Measurements from ENCODE around the gene SPTLC3.

SPTLC3 gene

DNA sequence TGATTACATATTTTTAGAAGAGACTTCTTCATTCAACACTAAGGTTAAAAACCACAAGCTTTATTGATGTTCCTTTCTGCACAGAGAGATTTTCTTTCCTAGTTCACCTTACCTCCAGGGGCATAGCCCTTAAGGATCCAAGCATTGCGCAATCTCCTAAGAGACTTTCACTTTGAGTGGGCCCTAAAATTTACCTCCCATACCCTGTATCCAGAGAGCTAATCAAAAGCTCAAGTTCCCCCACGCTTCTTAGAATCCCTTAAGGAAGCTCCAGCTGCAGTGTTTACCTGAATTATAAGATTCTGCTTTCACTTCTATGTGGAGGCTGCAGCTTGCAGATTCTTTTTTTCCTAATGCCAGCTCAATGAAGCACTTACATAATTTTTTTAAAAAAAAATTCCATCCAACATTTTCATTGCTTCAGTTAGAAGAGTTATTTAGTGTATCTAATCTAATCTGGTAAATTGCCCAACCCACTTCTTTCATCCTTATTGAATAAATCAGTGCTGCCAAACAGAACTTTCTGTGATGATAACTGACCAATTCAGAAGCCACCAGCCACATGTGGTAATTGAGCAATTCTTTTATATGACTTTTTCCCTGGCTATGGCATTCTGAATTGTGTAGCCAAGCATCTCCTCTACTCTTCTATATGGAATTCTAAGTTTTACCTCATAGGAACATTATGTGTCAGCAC lies 24.6 kb upstream of the SPTLC3 start:
- H3K4me3 ChIP-seq (ENCODE audit: low read depth, low read length) = no peak overlapping the region

DNA sequence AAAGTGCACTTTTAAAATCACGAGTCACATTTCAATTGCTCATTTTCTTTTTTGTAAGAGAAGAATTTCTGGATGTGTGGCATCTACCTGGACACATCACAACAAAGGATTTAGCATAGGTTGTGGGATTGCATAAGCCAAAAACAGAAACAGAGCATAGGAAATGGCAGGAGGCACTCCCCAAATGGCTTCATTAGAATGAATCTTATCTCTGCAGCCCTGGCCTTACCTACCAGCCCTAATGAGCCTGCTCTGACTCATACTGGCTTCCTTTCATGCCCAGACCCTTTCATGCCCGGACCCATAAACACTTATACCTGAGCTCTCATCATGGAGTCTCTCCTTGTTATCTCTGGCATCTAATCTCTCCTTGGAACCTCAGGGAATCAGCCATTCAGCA lies 23.9 kb upstream of the SPTLC3 start:
- no peak overlapping the region for H3K4me3 ChIP-seq (ENCODE audit: low read depth, low read length)

DNA sequence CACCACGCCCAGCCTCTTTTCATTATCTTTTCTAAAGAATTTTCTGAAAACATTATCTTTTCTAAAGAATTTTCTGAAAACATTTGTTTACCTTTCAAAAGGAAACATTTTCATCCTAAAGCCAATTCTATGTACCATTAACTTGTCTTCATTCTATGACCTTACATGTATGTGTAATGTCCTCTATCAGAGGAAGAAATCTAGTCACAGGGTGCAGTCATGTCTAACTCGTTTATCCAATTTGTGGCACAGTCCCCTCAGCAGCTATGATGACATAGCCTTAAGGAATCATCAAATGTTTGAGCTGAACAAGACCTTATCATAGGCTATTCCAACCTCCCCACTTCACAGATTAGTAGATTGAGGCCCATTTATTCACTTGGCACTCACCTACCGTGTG lies 21.5 kb upstream of the SPTLC3 start:
- H3K4me3 ChIP-seq (ENCODE audit: low read depth, low read length) = no peak overlapping the region

DNA sequence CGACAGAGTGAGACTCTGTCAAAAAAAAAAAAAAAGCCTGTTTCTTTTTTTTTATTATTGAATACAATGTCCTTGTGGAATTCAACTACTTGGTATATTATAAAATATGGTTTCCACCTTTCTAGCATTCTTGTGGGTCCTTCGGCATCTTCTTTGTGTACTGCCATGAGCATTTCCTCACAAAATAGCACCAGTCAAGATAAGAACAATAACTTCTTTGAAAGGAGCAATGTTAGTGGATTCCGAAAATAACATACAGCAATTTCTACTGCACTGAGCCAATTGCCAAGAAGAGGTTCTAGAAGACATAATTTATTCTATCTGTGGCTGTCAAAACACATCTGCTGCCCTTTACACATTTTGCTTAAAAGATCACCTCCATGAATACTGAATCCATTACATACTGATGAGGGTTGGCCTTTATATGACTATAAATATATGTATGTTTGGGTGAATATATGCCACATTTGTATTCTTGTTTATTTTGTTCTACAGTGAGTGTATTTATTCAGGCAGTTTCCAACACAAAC lies 19.1 kb upstream of the SPTLC3 start:
- no peak overlapping the region for H3K4me3 ChIP-seq (ENCODE audit: low read depth, low read length)

DNA sequence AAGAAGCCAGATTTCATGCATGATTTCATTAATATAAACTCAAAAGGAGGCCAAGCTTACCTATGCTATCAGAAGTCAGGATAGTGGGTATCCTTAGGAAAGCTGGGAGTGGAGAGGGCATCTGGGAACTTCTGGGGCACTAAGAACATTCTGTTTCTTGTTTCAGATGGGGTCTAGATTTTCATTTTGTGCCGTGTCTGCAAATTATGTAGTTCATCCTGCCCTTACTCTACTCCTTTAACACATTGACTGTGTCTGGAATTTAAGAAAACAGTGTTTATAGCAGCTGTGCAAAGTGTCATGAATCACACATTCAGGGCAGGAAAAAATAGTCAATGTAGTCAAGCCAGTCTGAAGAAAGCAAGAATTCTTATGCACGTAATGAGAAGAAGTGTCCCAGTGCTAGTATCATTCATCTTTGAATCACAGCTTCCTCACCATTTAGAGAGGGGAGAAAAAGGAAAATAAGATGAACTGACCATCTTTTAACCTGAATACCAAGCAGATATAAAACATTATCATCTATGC lies 11.6 kb upstream of the SPTLC3 start:
- H3K4me3 ChIP-seq (ENCODE audit: low read depth, low read length) = no peak overlapping the region

DNA sequence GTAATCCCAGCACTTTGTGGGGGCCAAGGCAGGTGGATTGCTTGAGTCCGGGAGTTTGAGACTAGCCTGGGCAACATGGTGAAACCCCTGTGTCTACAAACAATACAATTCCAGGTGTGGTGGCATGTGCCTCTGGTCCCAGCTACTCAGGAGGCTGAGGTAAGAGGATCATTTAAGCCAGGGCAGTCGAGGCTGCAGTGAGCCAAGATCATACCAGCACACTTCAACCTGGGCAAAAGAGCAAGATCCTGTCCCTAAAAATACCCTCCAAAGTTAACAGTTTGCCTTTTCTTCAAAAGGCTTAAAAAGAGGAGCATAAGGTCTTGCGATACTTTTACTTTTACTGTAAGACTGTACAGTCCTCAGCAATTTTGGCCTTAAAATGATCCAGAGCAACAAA lies 10.7 kb upstream of the SPTLC3 start:
- no peak overlapping the region for H3K4me3 ChIP-seq (ENCODE audit: low read depth, low read length)

DNA sequence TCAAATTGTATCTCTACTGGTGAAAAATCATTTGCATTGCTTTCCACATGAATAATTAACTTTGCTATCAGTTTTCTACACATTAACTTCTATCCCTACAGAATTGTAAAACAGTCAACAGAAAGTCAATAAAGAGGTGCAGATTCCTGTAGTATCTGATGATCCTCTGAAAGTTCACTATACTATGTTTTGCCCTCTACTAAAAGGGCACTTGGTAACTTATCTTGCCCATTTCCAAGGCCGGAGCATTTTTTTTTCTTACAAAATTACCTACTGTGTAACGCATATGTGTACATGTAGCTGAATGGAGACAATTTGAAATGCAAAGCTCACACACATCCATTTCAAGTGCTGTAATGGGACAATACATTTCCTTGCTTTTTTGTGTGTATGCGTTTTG lies 9.6 kb upstream of the SPTLC3 start:
- H3K4me3 ChIP-seq (ENCODE audit: low read depth, low read length) = no peak overlapping the region

DNA sequence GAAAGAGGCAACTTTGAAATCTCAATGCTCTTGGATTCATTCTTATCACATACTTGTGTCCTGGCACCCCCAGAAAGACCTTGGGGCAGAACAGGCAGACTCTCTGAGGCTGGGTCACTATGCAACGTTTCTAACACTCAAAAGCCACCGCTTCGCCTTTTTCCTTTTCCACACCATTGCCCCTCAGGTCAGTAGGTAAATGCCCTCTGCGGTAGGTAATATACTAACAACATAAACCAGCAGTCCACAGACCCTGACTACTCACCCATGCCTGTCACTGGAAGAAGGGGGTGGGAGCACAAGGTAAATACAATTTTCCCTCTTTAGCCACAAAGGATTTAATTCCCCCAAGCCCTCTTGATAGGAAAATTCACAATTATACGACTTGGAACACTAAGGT lies 6.5 kb upstream of the SPTLC3 start:
- H3K4me3 ChIP-seq (ENCODE audit: low read depth, low read length) = no peak overlapping the region

DNA sequence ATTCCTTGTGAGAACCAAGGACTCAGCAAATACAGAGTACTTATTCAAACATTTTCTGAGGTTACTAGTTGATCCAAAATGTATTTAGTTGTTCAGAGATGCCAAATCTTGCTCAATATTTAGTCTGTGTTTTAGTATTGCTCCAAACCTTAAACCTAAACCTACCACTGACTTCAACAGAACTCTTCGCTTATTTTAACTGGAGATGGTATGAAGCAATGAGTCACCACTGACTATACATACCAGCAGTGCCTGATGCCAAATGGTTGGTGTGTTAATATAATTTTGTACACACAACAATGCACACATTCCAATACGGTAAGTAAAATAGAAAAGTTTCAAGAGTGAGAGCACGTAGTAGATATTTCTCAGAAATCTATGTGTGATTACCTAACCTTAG lies 1.9 kb upstream of the SPTLC3 start:
- no peak overlapping the region for H3K4me3 ChIP-seq (ENCODE audit: low read depth, low read length)

DNA sequence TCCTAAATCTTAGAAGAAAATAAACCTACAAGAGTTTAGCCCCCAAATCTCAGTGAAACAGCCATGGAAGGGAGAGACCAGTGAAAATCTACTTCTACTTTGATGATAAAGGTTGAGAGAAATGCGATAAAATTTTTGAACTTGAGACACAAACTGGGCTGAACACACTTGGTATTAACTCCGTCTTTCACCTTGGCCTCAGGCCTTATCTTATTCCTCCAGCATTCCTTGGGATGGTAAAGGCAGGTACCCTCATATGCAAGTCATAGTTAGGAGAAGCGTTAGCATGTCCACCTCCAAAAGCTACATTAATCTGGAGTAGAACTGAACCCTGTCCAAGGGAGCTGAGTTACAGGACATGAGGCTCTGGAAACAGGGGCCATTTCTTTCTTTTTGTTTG lies 1.2 kb upstream of the SPTLC3 start:
- H3K4me3 ChIP-seq (ENCODE audit: low read depth, low read length) = no peak overlapping the region

DNA sequence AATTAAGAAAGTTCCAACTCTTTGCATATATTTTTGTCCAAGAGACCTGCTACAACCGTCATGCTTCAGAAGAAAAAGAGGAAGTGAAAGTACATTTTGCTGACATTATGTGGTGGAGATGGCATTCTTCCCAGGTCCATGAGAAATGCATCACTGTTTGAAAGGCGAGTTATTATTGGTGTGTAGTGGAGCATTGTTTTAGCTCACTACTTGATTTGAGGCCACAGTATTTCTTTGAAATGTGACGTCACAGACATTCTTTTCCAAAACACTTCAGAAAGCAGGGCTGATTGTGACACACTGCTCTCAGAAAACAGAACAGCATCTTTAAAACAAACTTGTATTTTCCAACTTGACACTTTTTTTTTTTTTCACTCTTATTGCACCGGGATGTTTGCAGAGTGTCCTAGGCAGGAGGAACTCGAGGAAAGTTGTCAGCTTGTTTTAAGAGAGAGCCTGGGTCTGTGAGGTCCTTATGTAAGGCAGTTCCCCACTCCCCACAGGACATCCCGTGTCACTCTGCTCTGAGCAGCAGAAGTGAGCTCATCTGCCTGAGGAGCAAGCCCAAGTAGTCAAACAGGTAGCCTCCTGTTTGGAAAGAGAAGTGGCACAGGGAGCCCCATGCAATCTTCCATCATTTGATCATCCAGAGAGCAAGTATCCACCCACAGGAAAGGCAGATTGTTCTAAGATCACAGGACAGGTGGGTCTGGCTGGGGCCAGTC lies 1.1 kb downstream of the SPTLC3 start:
- H3K4me3 ChIP-seq (ENCODE audit: low read depth, low read length) = no peak overlapping the region

DNA sequence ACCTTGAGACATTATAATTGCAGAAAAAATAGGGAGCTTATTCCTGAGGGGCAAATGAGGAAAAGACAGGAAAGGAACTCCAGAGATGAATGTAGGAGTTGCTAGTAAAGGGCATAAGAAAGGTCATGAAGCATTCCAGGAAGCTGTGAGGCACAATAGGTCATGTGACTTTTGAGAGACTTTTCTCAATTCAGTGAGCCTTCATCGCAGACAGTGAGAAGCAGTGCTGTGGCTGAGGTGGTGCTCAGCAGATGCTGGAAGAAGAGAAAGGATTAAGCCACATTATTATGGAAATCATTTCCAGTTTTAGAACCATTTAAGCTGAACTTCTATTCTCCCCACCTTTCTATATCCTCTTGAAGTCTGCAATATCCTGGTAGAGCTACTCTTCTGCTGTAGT lies 4.1 kb downstream of the SPTLC3 start:
- no peak overlapping the region for H3K4me3 ChIP-seq (ENCODE audit: low read depth, low read length)

DNA sequence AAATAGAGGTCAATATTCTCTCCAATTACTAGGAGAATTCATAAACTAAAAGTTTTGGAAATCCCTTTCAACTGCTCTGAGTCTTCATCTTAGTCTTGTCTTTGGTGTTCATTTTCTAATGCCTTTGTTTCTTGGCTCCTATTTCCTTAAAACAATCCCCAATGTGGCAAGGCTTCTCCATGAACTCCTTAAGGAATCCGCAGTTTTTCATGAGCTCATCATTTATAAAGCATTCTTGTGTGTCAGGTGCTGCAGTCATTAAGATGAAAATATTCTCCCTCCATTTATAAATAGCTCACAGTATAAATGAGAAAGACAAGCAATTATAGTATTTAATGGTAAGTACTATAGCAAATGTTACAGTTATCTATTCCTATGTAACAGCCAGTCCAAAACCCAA lies 4.6 kb downstream of the SPTLC3 start:
- H3K4me3 ChIP-seq (ENCODE audit: low read depth, low read length) = no peak overlapping the region

DNA sequence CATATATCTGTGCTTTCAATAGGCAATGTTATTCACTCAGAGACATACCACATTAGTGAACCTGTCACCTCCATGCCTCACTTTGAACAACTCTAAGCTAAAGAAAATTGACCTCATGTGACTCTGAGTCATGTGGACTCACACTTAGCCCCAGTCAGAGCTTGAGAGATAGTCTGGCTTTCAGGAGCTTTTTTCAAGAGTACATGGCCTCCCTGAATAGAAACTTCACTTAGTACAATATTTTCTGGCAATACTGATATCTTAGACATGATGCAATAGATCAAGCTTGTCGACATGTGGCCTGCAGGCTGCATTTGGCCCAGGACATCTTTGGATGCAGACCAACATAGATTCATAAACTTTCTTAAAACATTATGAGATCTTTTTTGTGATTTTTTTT lies 8.5 kb downstream of the SPTLC3 start:
- H3K4me3 ChIP-seq (ENCODE audit: low read depth, low read length) = no peak overlapping the region

DNA sequence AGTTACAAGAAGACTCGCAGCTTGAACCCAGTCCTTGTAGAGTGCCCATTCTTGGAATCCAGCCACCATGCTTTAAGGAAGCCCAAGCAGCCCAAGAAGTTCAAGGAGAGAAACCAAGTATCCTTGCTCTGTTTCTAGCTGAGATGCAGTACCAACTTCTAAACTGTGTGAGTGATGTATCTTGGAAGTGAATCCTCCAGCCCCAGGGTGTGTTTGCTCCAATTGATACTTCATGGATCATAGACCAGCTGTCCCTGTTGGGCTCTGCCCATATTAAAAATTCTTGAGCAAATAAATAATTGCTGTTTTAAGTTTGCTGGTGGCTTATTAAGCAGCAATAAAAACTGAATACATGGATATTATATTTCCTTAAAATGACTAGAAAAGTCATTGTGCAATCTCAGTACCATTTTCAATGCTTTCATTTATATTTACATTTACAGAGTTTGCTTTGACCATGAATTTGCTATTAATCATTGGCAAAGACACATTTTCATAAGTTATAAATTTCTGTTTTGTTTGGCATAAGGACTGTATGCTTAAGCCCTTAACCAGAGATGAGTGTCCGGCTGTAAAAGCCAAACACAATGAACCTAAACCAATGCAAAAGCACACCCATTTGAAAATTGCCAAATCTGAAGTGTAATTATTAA lies 9.2 kb downstream of the SPTLC3 start:
- no peak overlapping the region for H3K4me3 ChIP-seq (ENCODE audit: low read depth, low read length)

DNA sequence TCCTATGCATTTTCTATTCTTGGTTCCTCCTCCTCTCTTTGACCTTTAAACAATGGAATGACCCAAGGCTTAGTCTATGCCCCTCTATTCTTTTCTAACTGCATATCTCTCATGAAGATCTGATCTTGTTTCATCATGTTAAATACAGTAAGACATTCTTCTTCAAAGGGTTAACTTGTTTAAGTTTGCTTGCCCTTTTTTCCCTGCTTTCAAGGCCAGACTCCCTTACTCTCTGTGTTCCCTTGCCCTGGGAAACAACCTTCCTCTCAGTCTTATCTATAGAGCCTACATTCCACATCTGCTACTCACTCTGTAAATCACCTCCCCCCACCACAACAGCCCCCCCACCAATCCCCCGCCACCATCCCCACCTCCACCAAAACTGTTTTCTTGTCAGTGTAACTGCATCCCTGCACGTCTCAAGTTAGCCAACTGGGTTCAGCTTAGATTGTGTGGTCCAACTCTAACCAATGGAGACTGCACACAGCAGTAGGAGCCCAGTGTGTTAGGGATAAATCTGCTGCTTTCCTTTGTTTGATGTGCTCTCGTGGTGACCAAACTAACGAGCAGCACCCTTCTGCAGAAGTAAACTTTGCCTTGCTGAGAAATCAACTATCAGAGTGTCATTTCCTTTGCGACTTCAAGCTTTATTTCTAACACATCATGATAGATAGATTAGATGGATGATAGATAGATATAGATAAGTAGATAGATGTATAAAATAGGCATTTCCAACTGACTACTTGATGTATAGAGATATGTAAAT lies 12.6 kb downstream of the SPTLC3 start:
- H3K4me3 ChIP-seq (ENCODE audit: low read depth, low read length) = no peak overlapping the region

DNA sequence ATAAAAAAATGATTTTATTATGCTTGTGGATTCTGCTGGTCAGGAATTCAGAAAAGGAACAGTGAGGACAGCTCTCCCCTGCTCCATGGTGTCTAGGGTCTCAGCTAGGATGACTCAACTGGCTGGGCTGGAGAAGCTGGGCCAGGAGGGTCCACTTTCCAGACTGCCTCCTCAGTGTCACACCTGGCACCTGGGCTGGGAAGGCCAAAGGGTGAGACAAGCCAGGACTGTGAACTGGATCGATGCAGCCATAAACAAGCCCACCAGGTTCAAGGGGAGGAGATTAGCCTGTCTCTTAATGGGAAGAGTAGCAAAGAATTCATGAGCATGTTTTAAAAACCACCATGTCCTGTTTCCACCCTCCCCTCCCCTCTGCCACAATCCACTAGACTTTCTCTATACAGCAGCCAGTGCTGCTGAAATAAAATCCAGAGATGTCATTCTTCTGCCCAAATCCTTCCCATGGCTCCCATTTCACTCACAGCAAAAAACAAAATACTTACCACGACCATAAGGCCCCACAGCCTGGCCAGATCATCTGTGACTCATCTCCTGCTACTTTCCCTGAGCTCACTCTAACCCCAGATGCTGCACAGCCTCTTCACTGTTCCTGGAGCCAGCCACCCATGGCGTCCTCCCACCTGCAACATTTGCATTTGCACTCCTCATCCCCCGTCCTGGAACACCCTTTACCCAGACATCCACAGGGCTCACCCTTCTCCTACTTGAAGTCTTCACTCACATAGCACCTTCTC lies 13.8 kb downstream of the SPTLC3 start:
- no peak overlapping the region for H3K4me3 ChIP-seq (ENCODE audit: low read depth, low read length)

DNA sequence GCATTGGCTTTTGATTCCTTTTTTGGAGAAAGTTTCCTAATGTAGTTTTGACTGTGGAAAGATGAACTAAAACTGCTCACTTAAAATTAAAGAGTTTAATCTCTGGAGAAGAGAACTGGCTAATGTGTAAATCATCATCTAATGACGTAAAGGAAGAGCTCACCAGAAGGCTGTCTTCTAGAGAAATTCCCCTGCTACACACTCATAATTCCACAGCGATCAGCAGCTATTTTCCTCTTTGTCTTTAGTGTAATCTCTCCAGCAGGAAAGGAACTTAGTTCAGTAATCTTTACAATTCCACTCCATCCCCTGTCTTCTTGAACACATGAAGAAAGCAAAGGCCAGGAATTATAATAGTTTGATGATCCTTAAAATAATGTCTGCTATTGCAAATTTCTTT lies 15.8 kb downstream of the SPTLC3 start:
- H3K4me3 ChIP-seq (ENCODE audit: low read depth, low read length) = no peak overlapping the region

DNA sequence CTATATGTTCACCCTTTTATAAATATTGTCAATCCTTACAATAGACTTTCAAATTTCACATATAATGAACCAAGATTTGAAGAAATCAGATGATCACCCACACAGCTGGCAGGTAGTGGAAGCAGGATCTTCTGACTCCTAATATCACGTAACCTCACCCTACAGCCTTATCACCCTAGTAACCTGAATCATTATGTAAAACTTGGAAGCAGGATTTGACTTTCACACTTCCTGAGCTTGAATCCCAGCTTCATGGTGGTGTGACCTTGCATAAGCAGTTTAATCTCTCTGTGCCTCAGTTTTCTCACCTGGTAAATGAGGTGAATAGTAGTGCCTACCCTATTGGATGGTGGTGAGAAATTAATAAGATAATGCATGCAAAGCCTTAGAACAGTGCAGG lies 16.4 kb downstream of the SPTLC3 start:
- H3K4me3 ChIP-seq (ENCODE audit: low read depth, low read length) = no peak overlapping the region

DNA sequence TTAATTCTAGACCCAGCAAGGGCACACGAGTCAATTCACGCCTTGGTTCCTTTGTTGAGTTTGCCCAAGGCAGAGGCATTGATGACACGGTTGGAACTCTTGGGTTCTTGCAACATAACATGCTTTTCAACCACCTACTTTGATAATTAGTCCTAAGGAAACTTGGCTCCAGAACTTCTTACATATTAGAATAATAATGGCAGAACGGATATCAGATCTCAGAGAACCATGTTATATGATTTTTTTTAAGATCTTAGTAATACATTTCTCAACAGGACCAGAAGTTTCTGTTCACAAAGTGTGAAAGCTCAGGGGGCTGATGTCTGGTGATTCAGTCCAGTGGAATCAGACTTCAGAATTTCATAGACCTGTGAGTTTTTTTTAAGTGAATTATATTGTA lies 19.2 kb downstream of the SPTLC3 start:
- no peak overlapping the region for H3K4me3 ChIP-seq (ENCODE audit: low read depth, low read length)

Data from iPS-11a (cell line).